Inflammatory macrophage treated with lipopolysaccharide for 4 hours (primary cell): ENCODE measurements around the gene CHTF8.

Experiments used
- DNase-seq: peaks from one replicate; pipeline ENCODE4 v3.0.0-alpha.2; 2020

CHTF8 gene

GRCh38 chr16:69084289-69084688 is 48.1 kb downstream of the CHTF8 start:
- no peak for DNase-seq

GRCh38 chr16:69083306-69083941 is 49.0 kb downstream of the CHTF8 start:
- no peak for DNase-seq

- no peak for DNase-seq
Measured at GRCh38 chr16:69079697-69080096, 52.7 kb downstream of the CHTF8 start.

- no peak for DNase-seq
Measured at GRCh38 chr16:69078073-69078472, 54.3 kb downstream of the CHTF8 start.

- DNase-seq, result no peak
Measured at GRCh38 chr16:69077251-69077650, 55.1 kb downstream of the CHTF8 start.

GRCh38 chr16:69073181-69073702 is 59.1 kb downstream of the CHTF8 start:
- no peak for DNase-seq

- DNase-seq, result no peak
Measured at GRCh38 chr16:69072640-69072974, 59.8 kb downstream of the CHTF8 start.

GRCh38 chr16:69071036-69071435 is 61.4 kb downstream of the CHTF8 start:
- DNase-seq, result no peak

- no peak for DNase-seq
Measured at GRCh38 chr16:69069504-69069903, 62.9 kb downstream of the CHTF8 start.
